HG03196 (cell line): ENCODE data around the gene MAP2K2.
A peak's percentile ranks its signal among the peaks of the same experiment; 100 is the strongest.
"Not testable (repeated sequence)": the region's sequence is repeated elsewhere in the genome, so short reads cannot be mapped to it uniquely, and the experiment has no call there.

ENCODE experiments used
- ATAC-seq: cut with Tn5 transposase; IDR thresholded peaks from one replicate; pipeline ENCODE4 v1.9.1; 2021; ENCODE audit not compliant: unreplicated experiment

The MAP2K2 gene

DNA sequence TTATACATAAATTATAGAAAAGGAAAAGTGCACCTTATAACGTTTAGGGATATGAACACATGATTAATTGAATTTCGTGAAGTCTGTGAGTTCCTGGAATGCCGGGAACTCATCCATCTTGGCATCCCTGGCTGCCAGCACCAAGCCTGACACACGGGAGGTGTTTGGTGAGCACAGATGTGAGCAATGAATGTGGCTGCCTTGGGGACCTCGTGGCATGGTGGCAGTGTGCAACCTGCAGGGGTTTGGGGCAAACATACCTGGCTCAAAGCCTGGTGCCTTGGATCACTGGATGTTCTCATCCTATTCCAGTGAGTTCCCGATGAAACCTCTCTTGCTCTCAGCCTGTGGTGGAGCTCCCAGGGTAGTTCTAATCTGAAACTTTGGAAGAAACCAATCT, 10.4 kb upstream of the MAP2K2 start:
- no peak for ATAC-seq

DNA sequence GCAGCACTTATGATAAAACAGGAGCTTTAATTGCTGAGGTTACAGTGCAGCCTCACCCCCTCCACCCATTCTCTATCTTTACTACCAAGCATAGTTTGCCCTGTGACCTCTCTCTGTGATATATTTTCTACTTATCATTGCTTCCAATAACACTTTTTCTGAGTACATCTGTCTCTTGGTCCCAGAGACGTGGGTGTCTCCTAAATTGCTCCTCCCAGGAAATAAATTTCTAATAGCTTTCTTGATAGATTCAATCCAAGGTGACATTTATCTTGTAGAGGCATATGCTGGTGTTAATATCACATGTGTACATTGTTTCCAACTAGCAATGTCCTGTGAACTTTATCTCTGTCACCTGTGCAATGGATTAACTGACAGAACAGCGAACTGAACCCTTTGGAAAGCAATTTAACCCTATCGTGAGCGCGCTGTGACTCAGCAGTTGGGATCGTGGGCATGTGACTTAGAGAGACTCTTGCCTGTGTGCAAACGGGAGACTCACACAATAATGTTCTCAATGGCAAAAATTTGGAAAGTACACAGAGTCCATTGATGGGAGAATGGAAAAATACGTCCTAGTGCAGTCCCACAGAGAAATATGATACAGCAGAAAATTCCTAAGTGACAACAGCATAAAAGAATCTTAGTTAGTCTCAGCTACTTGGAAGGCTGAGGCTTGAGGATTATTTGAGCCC, 7.0 kb upstream of the MAP2K2 start:
- no peak for ATAC-seq

GRCh38 chr19:4129050-4129449, 5.1 kb upstream of the MAP2K2 start:
- ATAC-seq = not testable (repeated sequence)

DNA sequence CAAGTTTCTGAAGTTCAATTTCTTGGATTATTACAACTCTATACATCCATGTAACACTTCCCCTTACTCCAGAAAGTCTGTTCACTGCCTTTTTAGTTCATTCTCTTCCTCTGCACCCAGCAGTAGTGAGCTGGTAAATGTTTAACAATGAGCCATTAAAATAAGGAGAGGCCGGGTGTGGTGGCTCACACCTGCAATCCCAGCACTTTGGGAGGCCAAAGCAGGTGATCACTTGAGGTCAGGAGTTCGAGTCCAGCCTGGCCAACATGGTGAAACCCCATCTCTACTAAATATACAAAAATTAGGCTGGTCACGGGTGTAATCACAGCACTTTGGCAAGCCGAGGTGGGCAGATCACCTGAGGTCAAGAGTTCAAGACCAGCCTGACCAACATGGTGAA, 3.4 kb upstream of the MAP2K2 start:
- not testable (repeated sequence) for ATAC-seq

- ATAC-seq = no peak
Measured at GRCh38 chr19:4124638-4125037, 716 bp upstream of the MAP2K2 start.

DNA sequence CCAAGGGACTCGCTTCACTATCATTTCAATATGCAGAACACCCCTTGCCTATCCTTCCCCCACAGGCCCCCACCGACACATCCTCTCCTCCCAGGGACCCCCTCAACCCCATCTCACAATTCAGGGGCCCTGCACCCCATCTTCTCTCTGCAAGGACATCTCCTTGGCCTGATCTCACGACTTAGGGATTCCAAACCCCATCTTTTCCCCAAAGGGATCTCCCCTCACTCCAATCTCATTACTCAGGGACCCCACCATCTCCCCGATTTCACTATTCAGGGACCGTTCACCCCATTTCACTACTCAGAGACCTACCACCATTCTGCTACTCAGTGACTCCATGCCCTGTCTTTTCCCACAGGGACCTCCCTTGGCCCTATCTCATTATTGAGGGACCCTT, 1.4 kb downstream of the MAP2K2 start:
- no peak for ATAC-seq

- ATAC-seq = no peak
Measured at GRCh38 chr19:4121815-4122214, 2.1 kb downstream of the MAP2K2 start.

- no peak for ATAC-seq
Measured at GRCh38 chr19:4121273-4121612, 2.7 kb downstream of the MAP2K2 start.

DNA sequence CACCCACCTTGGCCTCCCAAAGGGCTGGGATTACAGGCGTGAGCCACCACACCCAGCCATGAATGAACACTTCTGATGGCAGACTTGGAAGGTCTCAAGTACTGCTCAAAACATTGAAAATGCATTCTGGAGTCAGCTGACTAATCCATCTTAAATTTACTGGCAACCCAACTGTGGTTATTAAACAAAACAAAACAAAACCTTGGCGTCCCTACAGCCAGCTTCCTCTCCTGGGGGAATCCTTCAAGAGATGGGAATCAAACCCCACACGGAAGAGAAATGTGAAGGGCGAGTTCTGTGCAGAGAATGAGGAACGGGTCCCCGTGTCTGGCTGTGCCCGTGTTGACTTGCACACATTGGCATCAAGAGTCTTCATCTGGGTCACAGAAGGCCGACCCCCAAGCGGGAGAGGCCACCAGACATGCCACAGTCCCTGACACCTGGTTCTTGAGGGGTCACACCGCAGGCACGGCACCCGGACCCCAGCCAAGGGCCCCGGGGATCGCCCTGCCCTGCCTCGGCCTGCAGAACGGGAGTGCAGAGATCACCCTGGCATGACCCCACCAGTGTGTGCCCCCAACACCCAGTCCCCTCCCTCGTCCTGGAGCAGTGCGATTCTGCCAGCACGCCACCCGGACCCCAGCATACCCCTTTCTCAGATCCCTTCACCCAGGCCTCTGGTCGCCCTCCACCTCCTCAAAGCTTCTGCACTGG, 3.2 kb downstream of the MAP2K2 start:
- ATAC-seq = no peak

GRCh38 chr19:4119763-4120162, 4.2 kb downstream of the MAP2K2 start:
- no peak for ATAC-seq

GRCh38 chr19:4115818-4116385, 8.0 kb downstream of the MAP2K2 start:
- ATAC-seq = no peak

GRCh38 chr19:4115050-4115817, 8.7 kb downstream of the MAP2K2 start:
- peak; percentile 51 for ATAC-seq

DNA sequence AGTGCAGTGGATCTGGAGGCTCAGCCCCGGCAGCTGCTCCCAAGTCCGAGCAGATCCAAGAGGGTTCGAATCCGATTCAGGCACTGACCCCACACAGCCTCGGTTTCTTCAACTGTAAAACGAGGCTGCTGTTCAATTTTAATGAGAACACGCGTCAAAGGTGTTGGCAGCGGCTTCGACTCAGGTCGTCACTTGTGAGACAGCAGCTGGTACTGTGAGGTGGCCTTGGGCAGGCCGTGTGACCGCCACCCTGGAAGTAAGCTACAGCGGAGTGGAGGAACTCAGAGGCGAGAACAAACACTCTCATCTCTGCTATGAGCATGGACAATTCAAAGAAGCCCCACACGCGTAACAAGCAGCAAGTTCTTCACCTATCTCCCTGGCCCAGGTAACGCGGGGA, 9.7 kb downstream of the MAP2K2 start:
- ATAC-seq = no peak

GRCh38 chr19:4113398-4114088, 10.4 kb downstream of the MAP2K2 start:
- no peak for ATAC-seq

GRCh38 chr19:4112367-4112766, 11.6 kb downstream of the MAP2K2 start:
- ATAC-seq = no peak

DNA sequence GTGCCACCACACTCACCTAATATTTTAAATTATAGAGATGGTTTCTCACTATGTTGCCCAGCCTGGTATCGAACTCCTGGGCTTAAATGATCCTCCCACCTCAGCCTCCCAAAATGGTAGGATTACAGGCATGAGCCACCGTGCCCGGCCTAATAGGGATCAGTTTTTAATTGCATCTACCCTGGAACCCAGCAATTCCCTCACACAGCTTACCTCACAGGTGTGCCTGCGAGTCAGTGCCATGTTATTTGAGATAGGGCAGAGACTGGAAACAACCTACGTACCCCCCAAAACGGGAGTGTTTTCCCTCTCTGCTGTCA, 14.3 kb downstream of the MAP2K2 start:
- ATAC-seq = no peak

- ATAC-seq = peak; percentile 49
Measured at GRCh38 chr19:4108767-4109625, 14.9 kb downstream of the MAP2K2 start.

DNA sequence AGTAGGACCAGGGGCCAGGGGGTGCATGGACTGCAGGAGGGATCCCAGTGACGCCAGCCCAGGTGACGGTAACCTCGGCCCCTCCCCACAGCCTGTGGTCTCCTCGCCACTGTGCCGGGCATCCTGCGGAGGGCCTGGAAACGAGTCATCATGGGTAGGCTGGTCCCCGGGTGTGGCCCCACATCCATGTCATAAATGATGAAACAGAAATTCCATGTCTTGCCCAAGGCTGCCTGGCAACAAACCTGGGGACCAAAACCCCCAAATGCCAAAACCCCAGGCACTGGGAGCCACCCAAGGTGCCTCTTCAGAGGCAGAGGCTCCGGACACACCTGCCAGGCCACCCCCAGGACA, 20.9 kb downstream of the MAP2K2 start:
- ATAC-seq = no peak

- ATAC-seq = no peak
Measured at GRCh38 chr19:4102339-4103079, 21.4 kb downstream of the MAP2K2 start.

DNA sequence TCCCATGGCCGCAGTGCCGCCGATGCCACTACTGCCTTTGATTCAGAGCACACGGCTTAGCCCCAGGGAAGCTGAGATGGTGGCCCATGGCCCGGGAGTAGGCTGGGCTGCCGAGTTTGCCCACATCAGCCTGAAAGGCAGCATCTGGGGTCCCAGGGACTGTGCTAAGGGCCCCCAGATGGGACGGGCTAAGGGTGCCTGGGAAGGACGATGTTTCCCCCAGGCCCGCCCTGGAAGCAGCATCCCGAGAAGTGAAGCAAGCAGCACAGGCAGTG, 22.5 kb downstream of the MAP2K2 start:
- ATAC-seq = no peak
